Retinal pigment epithelial cell (primary cell): ENCODE data around the gene RCOR1.
"Not testable (repeated sequence)": the region's sequence is repeated elsewhere in the genome, so short reads cannot be mapped to it uniquely, and the experiment has no call there.

ENCODE experiments used
- DNase-seq: peaks from one replicate; pipeline ENCODE4 v3.0.0-alpha.2; 2010; ENCODE audit warnings: low read depth
- H3K4me3 ChIP-seq: 2 replicates; pipeline ENCODE4 v1.5.1; 2011; ENCODE audit warnings: mild to moderate bottlenecking, low read length, control low read depth, moderate library complexity
- TF ChIP-seq, protein P1 (sequence below): conservative IDR thresholded peaks from 2 replicates; pipeline ENCODE4 v1.5.1; 2011; ENCODE audit warnings: low read depth, low read length, control low read depth, inconsistent platforms

RCOR1 gene

DNA sequence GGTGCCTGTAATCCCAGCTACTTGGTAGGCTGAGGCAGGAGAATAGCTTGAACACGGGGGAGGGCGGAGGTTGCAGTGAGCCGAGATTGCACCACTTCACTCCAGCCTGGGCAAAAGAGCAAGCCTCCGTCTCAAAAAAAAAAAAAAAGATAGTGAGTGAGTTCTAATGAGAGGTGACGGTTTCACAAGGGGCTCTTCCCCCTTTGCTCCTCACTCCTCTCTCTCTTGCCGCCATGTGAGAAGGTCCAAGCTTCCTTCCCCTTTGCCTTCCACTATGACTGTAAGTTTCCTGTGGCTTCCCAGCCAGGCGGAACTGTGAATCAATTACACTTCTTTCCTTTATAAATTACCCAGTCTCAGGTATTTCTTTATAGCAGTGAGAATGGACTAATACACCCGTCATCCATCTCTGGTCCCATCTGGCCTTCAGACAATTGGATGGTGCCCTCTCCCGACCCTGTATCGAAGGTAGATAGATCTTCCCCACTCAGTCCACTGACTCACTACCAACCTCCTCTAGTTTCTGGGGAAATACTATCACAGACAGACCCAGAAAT is 27.0 kb upstream of the RCOR1 start:
- TF ChIP-seq, protein P1, sequence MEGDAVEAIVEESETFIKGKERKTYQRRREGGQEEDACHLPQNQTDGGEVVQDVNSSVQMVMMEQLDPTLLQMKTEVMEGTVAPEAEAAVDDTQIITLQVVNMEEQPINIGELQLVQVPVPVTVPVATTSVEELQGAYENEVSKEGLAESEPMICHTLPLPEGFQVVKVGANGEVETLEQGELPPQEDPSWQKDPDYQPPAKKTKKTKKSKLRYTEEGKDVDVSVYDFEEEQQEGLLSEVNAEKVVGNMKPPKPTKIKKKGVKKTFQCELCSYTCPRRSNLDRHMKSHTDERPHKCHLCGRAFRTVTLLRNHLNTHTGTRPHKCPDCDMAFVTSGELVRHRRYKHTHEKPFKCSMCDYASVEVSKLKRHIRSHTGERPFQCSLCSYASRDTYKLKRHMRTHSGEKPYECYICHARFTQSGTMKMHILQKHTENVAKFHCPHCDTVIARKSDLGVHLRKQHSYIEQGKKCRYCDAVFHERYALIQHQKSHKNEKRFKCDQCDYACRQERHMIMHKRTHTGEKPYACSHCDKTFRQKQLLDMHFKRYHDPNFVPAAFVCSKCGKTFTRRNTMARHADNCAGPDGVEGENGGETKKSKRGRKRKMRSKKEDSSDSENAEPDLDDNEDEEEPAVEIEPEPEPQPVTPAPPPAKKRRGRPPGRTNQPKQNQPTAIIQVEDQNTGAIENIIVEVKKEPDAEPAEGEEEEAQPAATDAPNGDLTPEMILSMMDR: no peak
- no peak for DNase-seq
- H3K4me3 ChIP-seq: no peak overlapping the region

DNA sequence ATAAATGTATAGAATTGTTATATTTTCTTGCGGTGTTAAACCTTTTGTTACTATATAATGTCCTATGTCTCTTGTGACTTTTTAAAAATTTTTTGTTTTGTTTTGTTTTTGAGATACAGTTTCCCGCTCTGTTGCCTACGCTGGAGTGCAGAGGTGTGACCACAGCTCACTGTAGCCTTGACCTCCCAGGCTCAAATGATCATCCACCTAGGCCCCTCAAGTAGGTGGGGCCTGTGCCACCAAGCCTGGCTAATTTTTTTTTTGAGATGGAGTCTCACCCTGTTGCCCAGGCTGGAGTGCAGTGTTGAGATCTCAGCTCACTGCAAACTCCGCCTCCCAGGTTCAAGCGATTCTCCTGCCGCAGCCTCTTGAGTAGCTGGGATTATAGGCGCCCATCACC is 26.5 kb upstream of the RCOR1 start:
- DNase-seq: no peak
- no peak overlapping the region for H3K4me3 ChIP-seq
- TF ChIP-seq, protein P1: no peak

DNA sequence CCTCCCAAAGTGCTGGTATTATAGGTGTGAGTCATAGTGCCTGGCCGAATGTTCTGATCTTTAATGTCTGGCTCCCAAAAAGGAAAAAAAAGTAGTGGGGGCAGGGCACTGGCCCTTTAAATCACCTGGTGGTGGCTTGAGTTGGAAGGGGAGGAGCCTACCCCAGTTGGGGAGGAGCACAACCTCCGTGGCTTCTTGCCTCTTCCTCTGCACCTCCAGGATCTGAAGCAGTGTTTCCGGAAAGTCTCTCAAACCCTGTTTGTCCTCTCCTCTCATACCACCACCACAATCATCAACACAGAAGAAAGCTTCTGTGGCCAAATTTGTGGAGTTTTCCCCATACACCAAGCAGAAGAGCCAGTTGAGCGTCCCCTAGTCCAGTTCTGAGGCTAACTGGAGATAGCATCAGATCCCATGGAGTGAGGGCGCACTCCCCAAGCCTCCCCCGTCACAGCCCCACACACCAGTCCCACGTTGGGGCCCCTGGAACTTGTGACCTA is 24.3 kb upstream of the RCOR1 start:
- no peak overlapping the region for H3K4me3 ChIP-seq
- TF ChIP-seq, protein P1: no peak
- no peak for DNase-seq

DNA sequence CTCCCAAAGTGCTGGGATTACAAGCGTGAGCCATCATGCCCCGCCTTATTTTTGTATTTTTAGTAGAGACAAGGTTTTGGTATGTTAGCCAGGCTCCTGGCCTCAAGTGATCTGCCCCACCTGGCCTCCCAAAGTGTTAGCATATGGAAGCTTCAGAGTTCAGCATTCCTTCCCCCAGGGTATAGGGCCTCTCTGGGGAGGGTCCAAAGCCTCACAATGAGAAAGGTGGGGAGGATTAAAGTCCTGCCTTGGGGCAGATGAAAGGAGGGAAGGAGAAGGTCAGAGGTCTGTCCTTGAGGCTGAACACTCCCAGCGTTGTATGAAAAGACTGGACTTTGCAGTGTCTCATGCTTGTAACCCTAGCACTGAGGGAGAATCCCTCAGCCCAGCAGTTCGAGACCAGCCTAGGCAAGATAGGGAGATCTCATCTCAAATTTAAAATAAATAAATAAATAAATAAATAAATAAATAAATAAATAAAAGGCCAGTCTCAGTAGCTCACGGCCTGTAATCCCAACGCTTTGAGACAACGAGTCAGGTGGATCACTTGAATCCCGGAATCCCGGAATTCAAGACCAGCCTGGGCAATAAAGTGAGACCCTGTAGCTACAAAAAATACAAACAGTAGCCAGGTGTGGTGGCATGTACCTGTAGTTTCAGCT is 22.0 kb upstream of the RCOR1 start:
- TF ChIP-seq, protein P1: no peak
- no peak for DNase-seq
- no peak overlapping the region for H3K4me3 ChIP-seq

DNA sequence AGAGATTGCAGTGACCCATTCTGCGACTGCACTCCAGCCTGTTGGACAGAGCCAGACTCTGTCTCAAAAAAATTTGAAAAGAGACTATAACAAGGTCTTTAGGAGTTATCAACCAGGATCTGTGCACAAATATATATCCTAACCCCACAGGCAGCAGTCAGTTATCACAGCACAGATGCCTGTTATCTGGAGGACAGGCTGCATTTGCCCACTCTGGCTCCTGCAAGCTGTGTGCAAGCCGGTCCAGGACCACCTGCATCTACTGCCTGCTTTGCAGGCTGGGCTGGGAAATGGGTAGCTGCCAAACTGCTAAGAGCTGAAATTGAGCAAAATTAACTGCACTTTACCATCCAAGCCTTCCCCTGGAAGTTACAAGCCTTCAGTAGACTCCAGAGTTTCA is 21.4 kb upstream of the RCOR1 start:
- no peak overlapping the region for H3K4me3 ChIP-seq
- no peak for DNase-seq
- TF ChIP-seq, protein P1: no peak

DNA sequence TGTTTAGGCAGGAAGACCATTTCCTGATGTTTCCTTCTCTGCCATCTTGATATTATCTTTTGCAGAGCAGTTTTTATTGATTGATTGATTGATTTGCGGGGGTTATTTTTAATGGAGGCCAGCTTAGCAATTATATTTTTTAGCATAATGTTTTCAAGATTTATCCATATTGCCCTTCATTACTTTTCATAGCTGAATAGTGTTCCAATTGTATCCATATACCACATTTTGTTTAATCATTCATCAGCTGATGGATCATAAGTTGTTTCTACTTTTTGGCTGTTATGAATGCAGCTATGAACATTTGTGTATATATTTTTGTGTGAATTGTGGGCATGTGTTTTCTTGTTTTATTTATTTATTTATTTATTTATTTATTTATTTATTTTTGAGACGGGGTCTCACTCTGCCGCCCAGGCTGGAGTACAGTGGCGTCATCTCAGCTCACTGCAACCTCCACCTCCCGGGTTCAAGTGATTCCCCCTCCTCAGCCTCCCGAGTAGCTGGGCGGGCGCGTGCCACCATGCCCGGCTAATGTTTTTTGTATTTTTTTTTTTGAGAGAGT is 20.9 kb upstream of the RCOR1 start:
- no peak for DNase-seq
- TF ChIP-seq, protein P1: no peak
- no peak overlapping the region for H3K4me3 ChIP-seq

DNA sequence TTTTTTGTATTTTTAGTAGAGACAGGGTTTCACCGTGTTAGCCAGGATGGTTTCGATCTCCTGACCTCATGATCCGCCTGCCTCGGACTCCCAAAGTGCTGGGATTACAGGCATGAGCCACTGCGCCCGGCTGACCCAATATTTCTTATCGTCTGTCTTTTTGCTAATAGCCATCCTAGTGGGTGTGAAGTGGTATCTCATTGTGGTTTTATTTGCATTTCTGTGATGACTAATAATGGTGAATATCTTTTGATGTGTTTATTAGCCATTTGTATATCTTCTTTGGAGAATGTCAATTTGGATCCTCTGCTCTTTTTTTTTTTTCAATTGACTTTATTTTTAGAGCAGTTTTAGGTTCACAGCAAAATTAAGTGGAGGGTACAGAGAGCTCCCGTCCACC is 19.3 kb upstream of the RCOR1 start:
- DNase-seq, H3K4me3 ChIP-seq: not testable (repeated sequence)
